ENCODE data around the gene MAPK14.

MAPK14 gene

DNA sequence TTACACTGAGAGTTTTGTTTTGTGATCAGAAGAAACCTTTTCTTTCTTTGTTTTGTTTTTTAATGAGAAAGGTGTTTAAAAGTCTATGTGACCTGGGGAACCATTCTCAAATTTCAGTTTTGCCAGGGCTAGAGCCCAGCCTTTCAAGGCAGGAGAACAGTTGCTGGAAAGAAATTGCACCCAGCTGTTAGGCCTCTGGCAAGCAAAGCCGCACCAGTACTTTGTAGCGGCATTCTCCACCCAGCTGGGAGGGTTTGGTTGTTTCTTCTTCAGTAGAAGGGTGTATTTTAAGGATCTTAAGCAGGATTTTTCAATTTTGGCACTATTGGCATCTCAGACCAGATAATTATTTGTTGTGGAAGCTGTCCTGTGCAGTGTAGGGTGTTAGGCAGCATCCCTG lies 86.1 kb downstream of the MAPK14 start:
- no peaks in the 10 kb centered on the region for H3K9me3 ChIP-seq (ENCODE audit: control insufficient read depth, insufficient read depth, low read length)
- peak overlapping the region; percentile 44 for H3K4me3 ChIP-seq (ENCODE audit: low read length)
- peaks cover 100% of the 10 kb centered on the region for H3K4me1 ChIP-seq (ENCODE audit: control insufficient read depth, low read length)
- no peaks in the 10 kb centered on the region for H3K79me2 ChIP-seq (ENCODE audit: control insufficient read depth, low read length)
- peak overlapping the region; percentile 81 for H3K4me2 ChIP-seq (ENCODE audit: low read length)
- no peaks in the 10 kb centered on the region for H4K20me1 ChIP-seq (ENCODE audit: control insufficient read depth, insufficient read depth, low read depth, low read length)
- H3K27me3 ChIP-seq (ENCODE audit: control insufficient read depth, low read length), result no peaks in the 10 kb centered on the region
- H3K36me3 ChIP-seq (ENCODE audit: control insufficient read depth, low read length), result peaks cover 8% of the 10 kb centered on the region
- H3K9me2 ChIP-seq (replicated peaks; ENCODE audit: control insufficient read depth, low read length), result no peaks in the 10 kb centered on the region
- H3F3A ChIP-seq (ENCODE audit: control insufficient read depth, insufficient read depth), result peaks cover 56% of the 10 kb centered on the region
- TF ChIP-seq, protein P1, sequence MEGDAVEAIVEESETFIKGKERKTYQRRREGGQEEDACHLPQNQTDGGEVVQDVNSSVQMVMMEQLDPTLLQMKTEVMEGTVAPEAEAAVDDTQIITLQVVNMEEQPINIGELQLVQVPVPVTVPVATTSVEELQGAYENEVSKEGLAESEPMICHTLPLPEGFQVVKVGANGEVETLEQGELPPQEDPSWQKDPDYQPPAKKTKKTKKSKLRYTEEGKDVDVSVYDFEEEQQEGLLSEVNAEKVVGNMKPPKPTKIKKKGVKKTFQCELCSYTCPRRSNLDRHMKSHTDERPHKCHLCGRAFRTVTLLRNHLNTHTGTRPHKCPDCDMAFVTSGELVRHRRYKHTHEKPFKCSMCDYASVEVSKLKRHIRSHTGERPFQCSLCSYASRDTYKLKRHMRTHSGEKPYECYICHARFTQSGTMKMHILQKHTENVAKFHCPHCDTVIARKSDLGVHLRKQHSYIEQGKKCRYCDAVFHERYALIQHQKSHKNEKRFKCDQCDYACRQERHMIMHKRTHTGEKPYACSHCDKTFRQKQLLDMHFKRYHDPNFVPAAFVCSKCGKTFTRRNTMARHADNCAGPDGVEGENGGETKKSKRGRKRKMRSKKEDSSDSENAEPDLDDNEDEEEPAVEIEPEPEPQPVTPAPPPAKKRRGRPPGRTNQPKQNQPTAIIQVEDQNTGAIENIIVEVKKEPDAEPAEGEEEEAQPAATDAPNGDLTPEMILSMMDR (IDR thresholded peaks at IDR 0.05; ENCODE audit: low read depth, low read length, poor library complexity, severe bottlenecking), result no peak
- no peak for TF ChIP-seq EZH2phosphoT487 (IDR thresholded peaks at IDR 0.05; ENCODE audit: borderline replicate concordance, low read length)
- peak overlapping the region; percentile 90 for H3K27ac ChIP-seq (ENCODE audit: low read depth, low read length)

DNA sequence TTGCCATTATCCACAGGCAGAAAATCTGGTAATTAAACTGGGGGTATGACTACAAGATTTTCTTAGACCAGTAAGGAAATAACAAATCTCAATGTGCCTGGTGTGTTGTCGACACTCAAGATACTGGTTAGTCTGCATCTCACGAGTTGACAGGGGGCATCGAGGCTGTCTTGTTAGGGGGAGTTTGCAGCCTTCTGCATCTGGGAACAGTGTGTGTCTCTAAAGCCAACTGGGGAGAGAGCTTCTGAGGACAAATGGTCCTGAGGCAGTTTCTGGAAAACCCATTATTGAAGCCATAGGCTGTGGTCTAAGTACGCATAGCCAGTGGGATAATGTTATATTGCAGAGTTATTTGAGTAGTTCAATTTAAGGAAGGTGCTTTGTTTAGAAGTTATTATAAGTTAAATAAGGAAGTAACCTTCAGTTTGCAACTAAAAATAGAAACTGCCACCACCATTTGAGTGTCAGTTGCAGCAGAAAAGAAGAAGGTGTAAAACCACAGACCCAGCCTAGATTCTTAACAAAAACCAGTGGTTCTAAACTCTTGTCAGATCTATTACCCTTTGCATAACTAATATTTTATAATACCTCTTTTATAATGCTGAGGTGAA lies 87.3 kb downstream of the MAPK14 start:
- Histone ChIP-seq H3K9me2 (replicated peaks; ENCODE audit: control insufficient read depth, low read length) (no peaks in the 10 kb centered on the region), H3F3A (ENCODE audit: control insufficient read depth, insufficient read depth) (peaks cover 46% of the 10 kb centered on the region), H4K20me1 (ENCODE audit: control insufficient read depth, insufficient read depth, low read depth, low read length) (no peaks in the 10 kb centered on the region), H3K27ac (ENCODE audit: low read depth, low read length) (peak overlapping the region; percentile 90), H3K4me3 (ENCODE audit: low read length) (peak overlapping the region; percentile 59), H3K4me2 (ENCODE audit: low read length) (peak overlapping the region; percentile 81), H3K4me1 (ENCODE audit: control insufficient read depth, low read length) (peaks cover 100% of the 10 kb centered on the region), H3K9me3 (ENCODE audit: control insufficient read depth, insufficient read depth, low read length) (no peaks in the 10 kb centered on the region), H3K36me3 (ENCODE audit: control insufficient read depth, low read length) (peaks cover 7% of the 10 kb centered on the region), H3K27me3 (ENCODE audit: control insufficient read depth, low read length) (no peaks in the 10 kb centered on the region), H3K79me2 (ENCODE audit: control insufficient read depth, low read length) (no peaks in the 10 kb centered on the region)
- TF ChIP-seq, protein P1 (IDR thresholded peaks at IDR 0.05; ENCODE audit: low read depth, low read length, poor library complexity, severe bottlenecking), result no peak
- no peak for TF ChIP-seq EZH2phosphoT487 (IDR thresholded peaks at IDR 0.05; ENCODE audit: borderline replicate concordance, low read length)

DNA sequence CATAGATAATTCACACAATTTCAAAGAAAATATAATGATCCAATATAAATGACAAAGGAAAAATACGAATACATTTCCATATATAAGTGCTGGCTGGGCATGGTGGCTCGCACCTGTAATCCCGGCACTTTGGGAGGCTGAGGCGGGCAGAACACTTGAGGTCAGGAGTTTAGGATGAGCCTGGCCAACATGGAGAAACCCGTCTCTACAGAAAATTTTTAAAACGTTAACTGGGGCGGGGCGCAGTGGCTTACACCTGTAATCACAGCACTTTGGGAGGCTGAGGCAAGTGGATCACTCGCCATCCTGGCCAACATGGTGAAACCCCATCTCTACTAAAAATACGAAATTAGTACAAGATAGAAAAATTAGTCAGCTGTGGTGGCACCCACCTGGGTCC lies 87.8 kb downstream of the MAPK14 start:
- Histone ChIP-seq H3K9me3 (ENCODE audit: control insufficient read depth, insufficient read depth, low read length) (no peaks in the 10 kb centered on the region), H3K27me3 (ENCODE audit: control insufficient read depth, low read length) (no peaks in the 10 kb centered on the region), H3F3A (ENCODE audit: control insufficient read depth, insufficient read depth) (peaks cover 43% of the 10 kb centered on the region), H3K36me3 (ENCODE audit: control insufficient read depth, low read length) (peaks cover 3% of the 10 kb centered on the region), H4K20me1 (ENCODE audit: control insufficient read depth, insufficient read depth, low read depth, low read length) (no peaks in the 10 kb centered on the region), H3K79me2 (ENCODE audit: control insufficient read depth, low read length) (no peaks in the 10 kb centered on the region), H3K27ac (ENCODE audit: low read depth, low read length) (peak overlapping the region; percentile 90), H3K4me3 (ENCODE audit: low read length) (peak overlapping the region; percentile 59), H3K4me1 (ENCODE audit: control insufficient read depth, low read length) (peaks cover 100% of the 10 kb centered on the region), H3K4me2 (ENCODE audit: low read length) (peak overlapping the region; percentile 81), H3K9me2 (replicated peaks; ENCODE audit: control insufficient read depth, low read length) (no peaks in the 10 kb centered on the region)
- TF ChIP-seq, protein P1 (IDR thresholded peaks at IDR 0.05; ENCODE audit: low read depth, low read length, poor library complexity, severe bottlenecking), result no peak
- TF ChIP-seq EZH2phosphoT487 (IDR thresholded peaks at IDR 0.05; ENCODE audit: borderline replicate concordance, low read length), result no peak
